Spleen (tissue), 7 donors: ENCODE data around the gene FHIT.

Source experiments
- POLR2AphosphoS5 ChIP-seq, 3 donors: sonication (generic); formaldehyde crosslinking; IDR thresholded peaks; one replicate each; pipeline ENCODE4 v1.5.1; 2017; ENCODE audit warnings: antibody characterized with exemption in 3 of 3
- TF ChIP-seq, protein P1 (sequence below), 11 experiments: fragments of 200-600 bp in 7 of 11; fragments of 450-650 bp in 4 of 11; sonication (generic) in 4 of 11; IDR thresholded peaks in 8 of 11; conservative IDR thresholded peaks in 3 of 11; 1 replicate in 7 of 11; 2 replicates in 4 of 11; pipeline versions ENCODE4 v1.4.0 to v1.8.0; 2016 to 2021; ENCODE audit warnings: antibody characterized with exemption in 11 of 11, inconsistent platforms in 4 of 11, mild to moderate bottlenecking in 1 of 11
- donor health status: DM: no; HTN: no; CAD: no; lungs with moderate emphysema.
- donor health status: DM: no; HTN: no; CAD: no.
- donor health status: DM: no; HTN: no; CAD: no.

DNA sequence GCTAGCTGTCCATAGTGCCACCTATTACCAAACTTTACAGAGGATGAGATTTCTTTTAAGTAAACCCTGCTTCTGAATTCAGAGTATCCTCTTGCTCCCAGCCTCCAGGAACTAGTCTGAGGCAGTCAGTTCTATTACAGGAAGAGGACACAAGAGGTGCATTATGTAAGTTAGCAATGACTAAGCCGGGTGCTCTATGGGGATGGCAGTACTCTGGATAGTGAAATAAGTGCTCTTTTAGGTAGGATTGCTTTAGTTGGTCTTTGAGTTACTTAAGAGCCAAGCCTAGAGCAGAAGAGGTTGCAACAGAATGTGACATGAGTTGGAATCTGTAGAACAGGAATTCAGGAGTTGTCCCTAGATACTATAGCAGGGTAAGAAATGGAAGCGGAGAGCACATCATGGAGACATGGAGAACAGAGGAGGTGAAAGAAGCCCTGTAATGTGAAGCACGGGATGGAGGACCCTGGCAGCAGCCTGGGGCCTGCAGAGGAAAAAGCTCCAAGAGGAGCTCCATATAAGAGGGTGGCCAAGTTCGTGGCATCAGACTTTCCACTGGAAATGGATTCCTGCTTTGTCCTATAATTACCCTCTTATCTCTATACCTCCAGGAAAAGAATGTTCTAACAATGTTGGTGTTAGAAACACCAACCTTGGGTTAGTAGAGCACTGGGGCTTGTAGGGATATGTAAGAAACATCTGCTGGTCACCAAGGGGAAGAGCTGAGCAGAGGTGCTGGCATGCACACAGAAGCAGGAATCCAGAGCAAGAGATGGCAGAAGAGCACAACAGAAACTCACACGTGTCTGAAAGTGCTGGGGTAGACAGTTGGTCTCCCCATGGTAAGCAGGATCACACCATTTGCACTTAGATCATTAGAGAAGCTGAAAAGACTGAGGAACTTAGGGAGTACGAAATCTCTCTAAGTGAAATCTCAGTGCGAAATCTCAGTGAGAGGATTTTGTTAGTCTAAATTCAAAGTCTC is 851.1 kb downstream of the FHIT start:
- TF ChIP-seq, protein P1, sequence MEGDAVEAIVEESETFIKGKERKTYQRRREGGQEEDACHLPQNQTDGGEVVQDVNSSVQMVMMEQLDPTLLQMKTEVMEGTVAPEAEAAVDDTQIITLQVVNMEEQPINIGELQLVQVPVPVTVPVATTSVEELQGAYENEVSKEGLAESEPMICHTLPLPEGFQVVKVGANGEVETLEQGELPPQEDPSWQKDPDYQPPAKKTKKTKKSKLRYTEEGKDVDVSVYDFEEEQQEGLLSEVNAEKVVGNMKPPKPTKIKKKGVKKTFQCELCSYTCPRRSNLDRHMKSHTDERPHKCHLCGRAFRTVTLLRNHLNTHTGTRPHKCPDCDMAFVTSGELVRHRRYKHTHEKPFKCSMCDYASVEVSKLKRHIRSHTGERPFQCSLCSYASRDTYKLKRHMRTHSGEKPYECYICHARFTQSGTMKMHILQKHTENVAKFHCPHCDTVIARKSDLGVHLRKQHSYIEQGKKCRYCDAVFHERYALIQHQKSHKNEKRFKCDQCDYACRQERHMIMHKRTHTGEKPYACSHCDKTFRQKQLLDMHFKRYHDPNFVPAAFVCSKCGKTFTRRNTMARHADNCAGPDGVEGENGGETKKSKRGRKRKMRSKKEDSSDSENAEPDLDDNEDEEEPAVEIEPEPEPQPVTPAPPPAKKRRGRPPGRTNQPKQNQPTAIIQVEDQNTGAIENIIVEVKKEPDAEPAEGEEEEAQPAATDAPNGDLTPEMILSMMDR (IDR thresholded peaks at IDR 0.05 in 8 of 11, conservative IDR thresholded peaks at IDR 0.05 in 3 of 11) = no peak
- no peak for TF ChIP-seq POLR2AphosphoS5 (IDR thresholded peaks at IDR 0.05)
